Ammon's horn (tissue), 1 donor: ENCODE measurements around the gene RHOD.
A peak's percentile ranks its signal among the peaks of the same experiment; 100 is the strongest.

Source experiments
- DNase-seq: peaks from one replicate; pipeline ENCODE4 v3.0.0-alpha.2; 2016; ENCODE audit warnings: low spot score

The RHOD gene

GRCh38 chr11:67032830-67033551 is 23.7 kb upstream of the RHOD start:
- peak; percentile 53 for DNase-seq

- peak; percentile 82 for DNase-seq
Measured at GRCh38 chr11:67033661-67034166, 22.9 kb upstream of the RHOD start.

- no peak for DNase-seq
Measured at GRCh38 chr11:67034350-67034749, 22.3 kb upstream of the RHOD start.

GRCh38 chr11:67040147-67040546 is 16.5 kb upstream of the RHOD start:
- DNase-seq, result no peak

- no peak for DNase-seq
Measured at GRCh38 chr11:67041602-67042001, 15.0 kb upstream of the RHOD start.

- DNase-seq, result no peak
Measured at GRCh38 chr11:67043572-67044349, 12.9 kb upstream of the RHOD start.

- no peak for DNase-seq
Measured at GRCh38 chr11:67044496-67044895, 12.2 kb upstream of the RHOD start.

GRCh38 chr11:67045314-67045713 is 11.3 kb upstream of the RHOD start:
- peak; percentile 66 for DNase-seq

GRCh38 chr11:67048515-67049130 is 8.0 kb upstream of the RHOD start:
- DNase-seq, result no peak

GRCh38 chr11:67050139-67050538 is 6.5 kb upstream of the RHOD start:
- no peak for DNase-seq

GRCh38 chr11:67051180-67051893 is 5.3 kb upstream of the RHOD start:
- no peak for DNase-seq

- DNase-seq, result no peak
Measured at GRCh38 chr11:67051945-67052488, 4.6 kb upstream of the RHOD start.

- no peak for DNase-seq
Measured at GRCh38 chr11:67052891-67053290, 3.8 kb upstream of the RHOD start.

- DNase-seq, result peak; percentile 70
Measured at GRCh38 chr11:67053896-67054329, 2.7 kb upstream of the RHOD start.

- DNase-seq, result no peak
Measured at GRCh38 chr11:67054346-67054835, 2.3 kb upstream of the RHOD start.

- DNase-seq, result no peak
Measured at GRCh38 chr11:67054836-67055523, 1.7 kb upstream of the RHOD start.

GRCh38 chr11:67055812-67056211 is 835 bp upstream of the RHOD start:
- DNase-seq, result no peak

- DNase-seq, result no peak
Measured at GRCh38 chr11:67057205-67057672, 592 bp downstream of the RHOD start.

GRCh38 chr11:67058506-67058905 is 1.9 kb downstream of the RHOD start:
- no peak for DNase-seq

- no peak for DNase-seq
Measured at GRCh38 chr11:67059671-67060070, 3.0 kb downstream of the RHOD start.

GRCh38 chr11:67060111-67060522 is 3.5 kb downstream of the RHOD start:
- DNase-seq, result no peak
